Measurements from ENCODE around the gene NKIRAS1. TPM values are rescaled to one million over a fixed set of nuclear protein-coding genes. Genes with fewer than 3 reads are reported as not detected.

Gene NKIRAS1
- total RNA-seq, 2 donors from 2014 or later = 6.3 to 6.9 TPM

GRCh38 chr3:23888617-23889228 lies 28.1 kb downstream of the NKIRAS1 start:
- H3K4me1 ChIP-seq (ENCODE audit: control insufficient read depth, insufficient read depth, low read length) = peaks cover 4% of the 10 kb centered on the region
- peaks cover 57% of the 10 kb centered on the region for H3K36me3 ChIP-seq (ENCODE audit: control insufficient read depth, insufficient read depth, low read length)
- WGBS, 2 experiments (ENCODE audit: insufficient coverage in 1 of 2, insufficient read length in 1 of 2) = 75% methylated on average over 3 of the region's 3 CpGs; no CpG with 5 or more reads in 1 of the 2 experiments
- H3K36me3 Mint-ChIP-seq (ENCODE audit: low read depth) = peaks cover 19% of the 10 kb centered on the region
- H3K27me3 ChIP-seq (ENCODE audit: control insufficient read depth, insufficient read depth, low read length, poor library complexity, severe bottlenecking) = no peaks in the 10 kb centered on the region
- no peaks in the 10 kb centered on the region for H3K27me3 Mint-ChIP-seq (ENCODE audit: insufficient read depth)
- no peak overlapping the region for H3K4me3 Mint-ChIP-seq
- no peak overlapping the region for H3K27ac ChIP-seq (ENCODE audit: low read depth, low read length)
- H3K4me3 ChIP-seq (ENCODE audit: low read length) = no peak overlapping the region
- no peak overlapping the region for H3K27ac Mint-ChIP-seq
- H3K9me3 Mint-ChIP-seq = no peaks in the 10 kb centered on the region
- peak; percentile 91 for TF ChIP-seq CTCF (conservative IDR thresholded peaks at IDR 0.05)
- no peak for DNase-seq
- no peak overlapping the region for H3K9ac ChIP-seq (ENCODE audit: extremely low read depth, low read length, poor library complexity, severe bottlenecking)
- no peaks in the 10 kb centered on the region for H3K9me3 ChIP-seq (ENCODE audit: control insufficient read depth, low read length)
- peaks cover 27% of the 10 kb centered on the region for H3K4me1 Mint-ChIP-seq

GRCh38 chr3:23886311-23886710 lies 30.5 kb downstream of the NKIRAS1 start:
- Mint-ChIP-seq H3K4me3 (no peak overlapping the region), H3K36me3 (ENCODE audit: low read depth) (peaks cover 32% of the 10 kb centered on the region), H3K4me1 (peaks cover 12% of the 10 kb centered on the region), H3K9me3 (peaks cover 11% of the 10 kb centered on the region), H3K27me3 (ENCODE audit: insufficient read depth) (no peaks in the 10 kb centered on the region), H3K27ac (no peak overlapping the region)
- H3K9me3 ChIP-seq (ENCODE audit: control insufficient read depth, low read length) = no peaks in the 10 kb centered on the region
- no peaks in the 10 kb centered on the region for H3K27me3 ChIP-seq (ENCODE audit: control insufficient read depth, insufficient read depth, low read length, poor library complexity, severe bottlenecking)
- no peak for DNase-seq
- TF ChIP-seq CTCF (conservative IDR thresholded peaks at IDR 0.05) = no peak
- no peak overlapping the region for H3K4me3 ChIP-seq (ENCODE audit: low read length)
- H3K4me1 ChIP-seq (ENCODE audit: control insufficient read depth, insufficient read depth, low read length) = peaks cover 4% of the 10 kb centered on the region
- WGBS, 2 experiments (ENCODE audit: insufficient coverage in 1 of 2, insufficient read length in 1 of 2) = 90 to 91% methylated on average over 3 of the region's 3 CpGs
- H3K9ac ChIP-seq (ENCODE audit: extremely low read depth, low read length, poor library complexity, severe bottlenecking) = no peak overlapping the region
- peaks cover 40% of the 10 kb centered on the region for H3K36me3 ChIP-seq (ENCODE audit: control insufficient read depth, insufficient read depth, low read length)
- no peak overlapping the region for H3K27ac ChIP-seq (ENCODE audit: low read depth, low read length)

GRCh38 chr3:23885210-23885609 lies 31.6 kb downstream of the NKIRAS1 start:
- 88 to 94% methylated on average over 1 to 6 of the region's 6 CpGs for WGBS, 2 experiments (ENCODE audit: insufficient coverage in 1 of 2, insufficient read length in 1 of 2)
- TF ChIP-seq CTCF (conservative IDR thresholded peaks at IDR 0.05) = no peak
- DNase-seq = no peak
- Histone ChIP-seq H3K27me3 (ENCODE audit: control insufficient read depth, insufficient read depth, low read length, poor library complexity, severe bottlenecking) (no peaks in the 10 kb centered on the region), H3K4me1 (ENCODE audit: control insufficient read depth, insufficient read depth, low read length) (peaks cover 4% of the 10 kb centered on the region), H3K9me3 (ENCODE audit: control insufficient read depth, low read length) (no peaks in the 10 kb centered on the region), H3K27ac (ENCODE audit: low read depth, low read length) (no peak overlapping the region), H3K4me3 (ENCODE audit: low read length) (no peak overlapping the region), H3K36me3 (ENCODE audit: control insufficient read depth, insufficient read depth, low read length) (peaks cover 35% of the 10 kb centered on the region), H3K9ac (ENCODE audit: extremely low read depth, low read length, poor library complexity, severe bottlenecking) (no peak overlapping the region)
- peaks cover 11% of the 10 kb centered on the region for H3K9me3 Mint-ChIP-seq
- H3K36me3 Mint-ChIP-seq (ENCODE audit: low read depth) = peaks cover 31% of the 10 kb centered on the region
- no peak overlapping the region for H3K27ac Mint-ChIP-seq
- peaks cover 15% of the 10 kb centered on the region for H3K4me1 Mint-ChIP-seq
- no peaks in the 10 kb centered on the region for H3K27me3 Mint-ChIP-seq (ENCODE audit: insufficient read depth)
- H3K4me3 Mint-ChIP-seq = no peak overlapping the region

All from endodermal cell (in vitro differentiated cells).